ENCODE results near the gene PNMA8A.
"Not testable (repeated sequence)": the region's sequence is repeated elsewhere in the genome, so short reads cannot be mapped to it uniquely, and the experiment has no call there.

PNMA8A gene

GRCh38 chr19:46461537-46461936, 9.8 kb downstream of the PNMA8A start:
- no peak for DNase-seq

DNA sequence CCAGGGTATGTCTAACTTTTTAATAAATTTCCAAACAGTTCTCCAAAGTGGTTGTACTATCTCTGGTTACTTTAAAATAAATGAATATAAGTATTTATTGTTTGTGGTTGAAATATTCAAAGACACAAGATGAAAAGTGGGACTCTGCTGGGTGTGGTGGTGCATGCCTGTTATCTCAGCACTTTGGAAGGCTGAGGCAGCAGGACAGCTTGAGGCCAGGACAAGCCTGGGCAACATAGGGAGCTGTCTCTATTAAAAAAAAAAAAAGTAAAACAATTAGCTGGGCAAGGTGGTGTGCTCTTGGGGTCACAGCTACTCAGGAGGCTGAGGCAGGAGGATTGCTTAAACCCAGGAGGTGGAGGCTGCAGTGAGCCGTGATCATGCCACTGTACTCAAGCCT, 10.4 kb downstream of the PNMA8A start:
- DNase-seq: no peak

- DNase-seq: no peak
Measured at GRCh38 chr19:46460055-46460454, 11.3 kb downstream of the PNMA8A start.

DNA sequence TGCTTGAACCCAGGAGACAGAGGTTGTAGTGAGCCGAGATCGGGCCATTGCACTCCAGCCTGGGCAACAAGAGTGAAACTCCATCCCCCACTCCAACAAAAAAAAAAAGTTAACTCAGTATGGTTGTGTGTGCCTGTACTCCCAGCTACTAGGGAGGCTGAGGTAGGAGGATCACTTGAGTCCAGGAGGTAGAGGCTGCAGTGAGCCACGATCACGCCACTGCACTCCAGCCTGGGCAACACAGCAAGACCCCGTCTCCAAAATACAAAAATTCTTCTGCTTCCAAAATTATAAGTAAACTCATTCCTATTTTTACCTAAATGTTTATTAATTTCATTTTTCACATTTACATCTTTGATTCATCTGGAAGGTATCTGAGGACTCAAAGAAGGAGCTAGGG, 14.4 kb downstream of the PNMA8A start:
- no peak for DNase-seq

DNA sequence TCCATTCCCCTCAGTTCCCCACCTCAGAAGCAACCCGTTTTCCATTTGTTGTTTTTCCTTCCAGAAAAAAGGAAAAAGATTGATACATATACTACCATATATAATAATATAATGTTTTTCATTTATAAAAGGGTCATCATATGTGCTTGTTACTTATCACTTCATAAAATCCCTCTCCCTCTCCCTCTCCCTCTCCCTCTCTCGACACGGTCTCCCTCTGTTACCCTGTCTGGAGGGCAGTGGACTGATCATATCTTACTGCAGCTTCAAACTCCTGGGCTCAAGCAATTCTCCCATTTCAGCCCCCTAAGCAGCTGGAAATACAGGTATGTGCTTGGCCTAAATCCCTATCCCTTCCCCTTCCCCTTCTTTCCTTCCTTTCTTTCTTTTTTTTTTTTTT, 17.1 kb downstream of the PNMA8A start:
- no peak for DNase-seq

- no peak for DNase-seq
Measured at GRCh38 chr19:46453661-46454060, 17.7 kb downstream of the PNMA8A start.

DNA sequence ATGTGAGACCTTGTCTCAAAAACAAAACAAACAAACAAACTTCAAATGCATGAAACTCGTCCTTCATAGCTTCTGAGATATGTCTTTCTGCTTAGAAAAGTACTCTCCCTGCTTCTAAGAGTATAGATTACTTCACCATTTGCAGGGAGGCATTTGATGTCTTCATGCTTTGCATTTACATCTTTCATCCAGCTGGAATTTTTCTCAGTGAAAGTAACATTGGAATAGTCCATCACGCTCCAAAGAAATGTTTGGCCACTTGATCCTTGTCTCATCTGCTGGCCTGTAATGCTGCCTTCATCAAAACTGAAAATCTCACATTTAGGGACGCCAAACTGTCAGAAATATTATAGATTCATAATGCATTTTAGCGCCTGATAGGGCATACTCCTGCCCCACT, 19.2 kb downstream of the PNMA8A start:
- DNase-seq: no peak

- no peak for DNase-seq
Measured at GRCh38 chr19:46451352-46451751, 20.0 kb downstream of the PNMA8A start.

DNA sequence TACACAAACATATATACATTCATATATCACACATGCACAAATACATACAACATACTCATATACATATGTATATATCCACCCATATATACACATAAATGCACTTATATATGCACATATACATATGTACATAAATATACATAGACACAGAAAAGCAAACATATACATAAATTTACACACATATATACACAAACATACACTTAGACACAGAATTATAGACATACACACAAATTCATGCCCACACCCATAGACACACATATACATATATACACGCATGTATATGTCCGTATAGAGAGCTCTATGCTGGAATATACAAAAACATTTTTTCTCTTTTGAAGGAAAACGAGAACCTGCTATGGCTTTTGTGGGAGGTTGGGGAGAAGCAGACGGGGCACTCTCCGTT, 20.6 kb downstream of the PNMA8A start:
- no peak for DNase-seq

- no peak for DNase-seq
Measured at GRCh38 chr19:46449228-46449627, 22.1 kb downstream of the PNMA8A start.

DNA sequence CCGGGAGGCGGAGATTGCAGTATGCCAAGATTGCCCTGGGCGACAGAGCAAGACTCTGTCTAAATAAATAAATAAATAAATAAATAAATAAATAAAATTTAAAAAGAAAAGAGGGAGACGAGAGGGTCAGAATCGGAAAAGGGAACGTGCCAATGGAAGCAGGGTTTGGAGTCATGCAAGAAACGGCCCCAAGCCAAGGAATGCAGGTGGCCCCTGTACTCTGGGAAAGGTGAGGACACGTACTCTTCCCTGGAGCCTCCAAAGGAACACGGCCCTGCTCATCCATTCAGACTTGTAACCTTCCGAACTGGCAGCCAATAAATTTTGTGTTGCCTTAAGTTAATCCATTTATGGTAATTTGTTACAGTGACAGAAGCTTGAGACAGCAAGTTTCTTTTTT, 22.8 kb downstream of the PNMA8A start:
- no peak for DNase-seq

GRCh38 chr19:46447824-46448223, 23.5 kb downstream of the PNMA8A start:
- no peak for DNase-seq

DNA sequence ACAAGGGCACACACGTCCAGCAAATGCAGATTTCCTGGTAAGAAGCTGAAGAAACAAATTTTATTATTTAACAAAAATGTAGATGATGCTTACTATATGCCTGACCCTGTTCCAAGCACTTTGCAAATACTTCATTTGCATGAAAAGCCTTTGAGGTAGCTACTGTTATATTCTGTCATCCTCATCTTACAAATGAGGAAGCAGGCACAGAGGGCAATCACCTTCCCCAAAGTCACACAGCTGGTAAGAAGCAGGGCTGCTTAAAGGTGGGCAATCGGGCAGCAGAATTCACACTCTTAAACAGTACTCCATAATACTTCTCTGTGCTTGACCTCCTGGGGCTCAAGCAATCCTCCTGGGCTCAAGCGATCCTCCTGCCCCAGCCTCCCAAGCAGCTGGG, 24.4 kb downstream of the PNMA8A start:
- DNase-seq: no peak

GRCh38 chr19:46446021-46446420, 25.3 kb downstream of the PNMA8A start:
- DNase-seq: no peak

GRCh38 chr19:46442808-46443450, 28.4 kb downstream of the PNMA8A start:
- no peak for DNase-seq

GRCh38 chr19:46441866-46442265, 29.5 kb downstream of the PNMA8A start:
- no peak for DNase-seq

GRCh38 chr19:46435689-46436088, 35.7 kb downstream of the PNMA8A start:
- not testable (repeated sequence) for DNase-seq

DNA sequence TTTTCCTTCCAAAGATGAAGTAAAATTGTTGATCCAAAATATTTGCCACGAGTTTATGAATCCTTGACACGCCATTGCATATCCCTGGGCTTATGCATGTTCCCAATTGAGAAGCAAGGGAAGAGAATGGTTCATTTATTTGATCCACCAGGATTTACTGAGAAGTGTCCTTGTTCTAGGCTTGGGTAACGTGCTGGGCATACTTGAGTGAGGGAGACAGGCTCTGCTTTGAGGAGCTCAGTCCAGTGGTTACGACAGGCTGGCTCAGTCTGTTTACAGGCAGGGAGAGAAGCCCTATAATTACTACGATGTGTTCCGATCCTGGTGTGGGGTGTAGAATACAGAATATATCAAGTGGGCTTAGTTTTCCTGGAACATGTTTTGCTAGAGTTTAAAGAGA, 36.4 kb downstream of the PNMA8A start:
- DNase-seq: no peak

DNA sequence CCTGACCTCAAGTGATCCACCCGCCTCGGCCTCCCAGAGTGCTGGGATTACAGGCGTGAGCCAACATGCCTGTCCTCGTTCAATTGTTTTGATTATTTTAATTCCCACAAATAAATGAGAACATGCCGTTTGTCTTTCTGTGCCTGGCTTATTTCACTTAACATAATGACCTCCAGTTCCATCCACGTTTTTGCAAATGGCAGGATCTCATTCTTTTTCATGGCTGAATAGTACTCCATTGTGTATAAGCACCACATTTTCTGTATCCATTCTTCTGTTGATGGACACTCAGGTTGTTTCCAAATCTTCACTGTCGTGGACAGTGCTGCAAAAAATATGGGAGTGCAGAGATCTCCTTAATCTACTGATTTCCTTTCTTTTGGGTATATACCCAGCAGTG, 37.9 kb downstream of the PNMA8A start:
- DNase-seq: not testable (repeated sequence)

DNA sequence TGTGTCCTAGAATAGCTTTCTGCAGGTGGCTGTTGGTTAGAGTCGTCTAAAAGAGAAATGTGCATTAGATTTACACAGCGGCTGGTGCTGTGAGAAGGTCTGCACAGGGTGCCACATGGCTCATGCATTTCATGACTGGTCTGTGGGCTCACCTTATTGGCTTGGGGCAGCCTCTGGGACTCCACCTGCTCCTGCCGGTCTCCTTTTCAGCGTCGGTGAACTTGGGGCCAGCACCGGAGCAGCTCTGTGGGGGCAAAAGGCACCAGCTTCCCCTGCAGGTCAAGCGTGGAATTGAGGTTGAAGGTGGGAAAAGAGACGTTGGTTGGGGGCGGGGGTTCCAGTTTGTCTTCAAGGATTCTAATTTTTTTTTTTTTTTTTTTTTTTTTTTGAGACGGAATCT, 39.5 kb downstream of the PNMA8A start:
- DNase-seq: no peak

DNA sequence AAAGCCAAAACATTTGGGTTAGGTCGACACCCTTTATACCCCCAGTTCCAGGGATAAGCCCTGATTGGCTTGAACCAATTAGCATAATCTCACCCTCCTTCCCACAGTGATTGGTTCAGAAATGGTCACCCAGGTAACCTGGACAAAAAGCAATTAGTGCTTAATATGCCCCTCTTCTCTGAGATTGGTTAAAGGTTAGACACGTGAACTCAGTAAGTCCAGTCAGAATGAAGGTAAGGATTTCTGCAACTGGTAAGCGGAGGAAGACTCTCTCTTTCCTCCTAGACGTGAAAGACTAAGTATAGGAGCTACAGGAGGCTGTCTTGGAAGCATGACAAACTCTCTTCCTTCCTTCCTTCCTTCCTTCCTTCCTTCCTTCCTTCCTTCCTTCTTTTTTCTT, 41.4 kb downstream of the PNMA8A start:
- DNase-seq: no peak

DNA sequence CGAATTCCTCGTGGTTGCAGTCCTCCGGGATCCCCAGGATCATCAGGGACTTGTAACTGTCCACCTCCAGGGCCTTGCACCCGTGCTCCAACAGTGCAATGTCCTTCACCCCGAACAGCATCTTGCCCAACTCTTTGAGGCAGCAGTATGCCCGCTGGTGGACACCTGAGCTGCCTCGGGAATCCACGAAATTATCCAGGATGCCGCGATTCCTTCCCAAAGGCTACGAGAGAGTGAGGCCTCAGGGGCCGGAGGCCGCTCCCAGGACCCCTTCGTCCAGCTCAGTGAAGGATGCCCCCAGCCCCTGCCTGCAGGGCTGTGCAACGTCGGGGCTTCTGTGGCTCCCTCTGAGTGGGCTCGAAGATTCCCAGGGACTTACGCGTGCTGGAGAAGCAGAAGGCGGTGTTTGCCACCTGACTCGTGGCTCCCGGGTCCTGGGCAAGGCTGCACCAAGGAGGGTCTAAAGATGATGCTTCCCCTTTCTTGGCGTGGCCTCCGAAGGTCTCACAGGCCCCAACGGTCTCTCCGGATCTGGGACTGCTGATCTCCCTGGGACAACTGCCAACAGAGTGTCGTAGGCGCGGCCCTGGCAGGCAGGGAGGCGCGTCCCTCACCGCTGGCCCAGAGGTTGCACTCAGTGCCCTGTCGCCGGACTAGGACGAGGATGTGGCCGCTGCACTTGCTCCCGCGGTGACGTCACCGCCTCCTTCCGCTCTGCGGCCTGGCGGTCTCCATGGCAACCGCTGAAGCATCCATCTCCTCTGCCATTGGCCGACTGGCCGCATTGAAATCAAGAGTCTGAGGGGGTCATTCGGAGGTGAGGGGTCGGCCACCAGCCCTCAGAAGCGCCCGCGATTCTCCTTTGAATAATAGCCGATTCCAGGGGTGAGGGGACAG, 42.9 kb downstream of the PNMA8A start, which contains the start of gene PNMA8C:
Gene PNMA8C (minus strand): TSS at position 698 of the 897 bp plus-strand sequence. CDS start 577 bp downstream, at position 121.
- DNase-seq: peak; percentile 41

GRCh38 chr19:46427518-46428045, 43.8 kb downstream of the PNMA8A start:
- DNase-seq: no peak

All from stimulated activated CD4-positive, alpha-beta T cell treated with anti-CD3 and anti-CD28 coated beads, Interleukin-4, amount 100 ng/mL, for 24 hours (primary cell).